Stimulated activated CD4-positive, alpha-beta T cell treated with anti-CD3 and anti-CD28 coated beads, TNF-alpha, amount 100 ng/mL, for 48 hours (primary cell): ENCODE data around the gene RABL2B.

Source experiments
- DNase-seq, 3 donors: peaks; one replicate each; pipeline ENCODE4 v3.0.0-alpha.2; 2020; ENCODE audit warnings: low read depth in 3 of 3

Gene RABL2B

DNA sequence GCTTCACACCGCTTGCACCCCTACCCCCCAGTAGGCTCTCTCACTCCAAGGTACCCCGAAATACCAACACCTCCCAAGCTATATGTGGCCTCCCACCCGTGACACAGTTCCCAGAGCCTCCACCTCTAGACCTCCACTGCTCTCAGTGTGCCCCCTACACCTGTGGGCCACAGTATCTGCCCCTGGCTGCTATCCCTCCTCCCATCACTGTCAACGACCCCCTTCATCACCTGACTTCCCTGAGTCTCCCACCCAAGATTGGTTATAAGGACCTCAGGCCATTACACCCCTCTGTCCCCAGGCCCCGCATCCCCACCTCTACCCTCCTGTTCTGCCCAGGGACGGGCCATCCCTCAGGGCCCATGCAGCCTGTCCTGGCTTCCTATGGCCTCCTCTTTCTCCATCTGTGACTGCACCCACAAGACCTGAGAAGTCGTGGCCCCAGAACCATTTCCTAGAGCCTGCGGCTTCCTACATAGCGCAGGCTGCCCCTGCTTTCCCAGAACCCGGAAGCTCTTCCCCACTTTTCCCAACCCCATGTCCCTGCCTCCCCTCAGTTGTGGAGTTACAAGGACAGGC lies 44.7 kb downstream of the RABL2B start:
- DNase-seq = no peak

DNA sequence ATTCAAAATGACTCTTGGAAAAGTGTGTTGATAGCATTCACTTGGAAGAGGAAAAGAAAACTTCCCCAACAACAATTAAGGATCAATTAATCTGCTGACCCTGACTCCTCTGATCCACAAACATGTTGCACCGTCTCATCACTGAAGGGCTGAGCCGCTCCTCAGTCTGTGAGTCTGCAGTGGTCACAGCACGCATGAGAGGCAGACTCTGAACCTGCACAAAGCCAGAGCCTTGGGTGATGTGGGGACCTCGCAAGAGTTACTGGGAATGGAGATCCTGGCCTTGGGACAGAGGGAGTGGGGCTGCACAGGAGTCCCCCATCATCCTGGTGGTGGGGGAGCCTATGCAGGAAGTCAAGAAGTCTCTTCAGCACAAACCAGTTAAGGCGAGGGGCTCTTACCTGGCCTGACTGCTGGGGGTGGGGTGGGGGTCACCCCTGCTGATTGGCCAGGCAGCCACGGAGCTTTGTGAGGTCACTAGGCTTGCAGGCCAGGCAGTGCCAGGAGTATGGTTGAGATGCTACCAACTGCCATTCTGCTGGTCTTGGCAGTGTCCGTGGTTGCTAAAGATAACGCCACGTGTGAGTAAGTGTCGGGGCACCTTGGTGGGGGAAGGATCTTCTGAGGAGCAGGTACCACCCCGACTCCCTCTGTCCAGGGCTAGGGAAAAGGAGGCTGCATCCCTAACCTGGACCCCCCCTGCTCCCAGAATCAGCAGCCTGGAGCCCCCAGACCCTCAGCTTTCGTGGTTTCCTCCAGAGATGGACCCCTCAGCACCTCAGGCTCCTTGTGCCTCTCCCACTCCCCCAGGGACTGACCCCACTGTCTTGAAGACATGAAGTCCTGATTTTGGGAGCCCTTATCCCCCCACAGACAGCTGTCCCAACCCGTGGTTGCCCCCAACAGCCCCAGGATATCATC lies 45.4 kb downstream of the RABL2B start, which contains the start of gene ACR:
TSS of gene ACR (plus strand) at position 477 of the 921 bp plus-strand sequence. CDS start at position 509, 32 bp downstream.
- no peak for DNase-seq

DNA sequence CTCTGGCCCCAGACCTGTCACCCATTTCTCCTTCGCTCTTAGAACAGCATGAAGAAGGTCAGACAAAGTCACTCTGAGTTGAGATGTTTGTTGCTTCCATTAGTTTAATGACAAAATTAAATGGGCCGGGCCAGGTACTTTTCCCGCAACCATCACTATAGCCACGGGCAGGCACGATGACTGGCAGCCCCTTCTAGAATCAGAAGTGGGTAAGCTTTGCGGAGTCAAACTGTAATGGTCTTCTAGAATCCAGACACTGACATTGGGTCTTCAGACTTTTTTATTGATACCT lies 47.8 kb downstream of the RABL2B start:
- DNase-seq = no peak

DNA sequence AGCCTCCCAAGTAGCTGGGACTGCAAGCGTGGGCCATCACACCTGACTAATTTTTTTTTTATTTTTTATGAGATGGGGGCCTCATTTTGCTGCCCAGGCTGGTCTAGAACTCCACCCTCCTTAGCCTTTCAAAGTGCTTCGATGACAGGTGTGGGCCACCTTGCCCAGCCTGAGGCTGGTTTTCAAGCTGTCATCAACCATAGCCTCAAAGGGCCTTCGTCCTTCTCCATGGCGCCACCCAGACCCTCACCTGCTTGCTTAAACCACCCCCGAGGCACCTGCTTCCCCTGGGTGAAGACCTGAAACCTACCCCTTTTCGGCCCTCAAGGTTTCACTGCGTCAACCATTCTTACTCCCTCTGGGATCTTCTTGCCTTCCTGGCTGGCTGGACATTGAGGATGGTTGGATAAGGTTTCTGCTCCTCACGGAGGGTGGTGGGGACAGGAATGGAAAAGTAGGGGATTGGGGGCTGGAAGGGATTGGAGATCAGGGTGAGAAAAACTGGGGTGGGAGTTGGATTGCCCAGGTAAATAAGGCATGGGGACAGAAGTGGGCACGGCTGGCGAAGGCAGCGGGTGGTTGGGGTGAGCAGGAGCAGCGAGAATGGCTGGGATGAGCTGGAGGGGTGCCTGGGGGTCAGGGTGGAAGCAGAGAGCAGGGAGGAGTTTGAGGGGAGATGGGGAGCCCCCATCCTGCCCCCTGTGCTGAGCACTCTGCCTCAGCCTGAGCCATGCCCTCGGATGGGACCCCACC lies 48.3 kb downstream of the RABL2B start:
- DNase-seq = no peak

DNA sequence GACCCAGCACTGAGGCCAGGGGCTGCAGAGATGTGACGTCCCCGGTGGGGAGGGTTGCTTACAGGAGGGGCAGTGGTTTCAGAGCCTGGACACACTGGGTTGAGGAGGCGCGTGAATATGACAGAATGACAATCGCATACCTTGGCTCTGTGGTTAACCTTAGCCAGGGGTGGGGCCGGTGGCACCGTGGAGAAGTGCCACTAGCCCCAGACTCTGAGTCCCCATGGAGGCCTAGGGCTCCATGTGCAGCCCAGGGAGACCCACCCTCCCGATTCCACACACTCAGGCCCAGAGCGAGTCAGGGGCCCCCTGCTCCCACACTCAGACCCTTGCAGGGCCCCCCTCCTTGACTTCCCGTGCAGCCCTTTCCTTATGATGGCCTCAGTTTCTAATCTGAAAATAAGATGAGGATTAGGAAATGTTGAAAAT lies 49.1 kb downstream of the RABL2B start:
- DNase-seq = no peak

DNA sequence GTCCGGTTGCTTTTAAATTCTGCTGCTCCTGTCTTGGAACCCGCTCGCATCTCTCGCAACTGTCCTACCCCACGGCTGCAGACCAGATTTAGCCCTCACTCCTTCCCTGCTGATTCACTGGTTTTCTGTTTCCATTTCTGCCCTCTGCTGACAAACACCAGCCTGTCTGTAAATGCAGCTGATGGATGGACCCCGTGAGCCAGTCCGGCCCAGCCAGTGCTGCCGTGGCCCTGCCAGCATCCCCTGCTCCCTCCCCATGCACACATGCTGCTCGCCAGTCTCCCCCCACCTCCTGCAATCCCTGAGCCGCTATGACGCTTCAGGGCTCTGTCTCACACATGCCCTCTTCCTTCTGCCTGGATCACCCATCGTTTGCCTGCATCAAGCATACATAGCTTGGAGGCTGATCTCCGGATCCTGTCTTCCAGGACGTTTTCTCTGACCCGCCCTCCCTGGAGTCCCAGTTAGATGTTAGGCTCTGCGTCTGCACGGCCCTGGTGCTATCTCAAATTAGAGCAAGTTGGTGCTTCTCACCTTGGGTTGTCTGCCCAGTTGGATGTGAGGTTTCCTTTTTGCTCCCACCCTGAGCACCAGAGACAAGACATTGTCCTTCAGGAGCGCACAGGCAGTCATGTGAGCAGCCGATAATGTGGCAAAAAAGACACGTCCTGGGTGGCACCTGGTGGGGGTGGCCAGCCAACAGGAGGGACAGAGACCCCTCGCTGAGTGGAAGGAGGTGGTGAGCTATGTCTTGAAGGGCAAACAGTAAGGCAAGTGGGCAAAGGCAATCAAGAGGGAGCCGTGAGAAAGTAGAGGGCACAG lies 49.7 kb downstream of the RABL2B start:
- DNase-seq = no peak

DNA sequence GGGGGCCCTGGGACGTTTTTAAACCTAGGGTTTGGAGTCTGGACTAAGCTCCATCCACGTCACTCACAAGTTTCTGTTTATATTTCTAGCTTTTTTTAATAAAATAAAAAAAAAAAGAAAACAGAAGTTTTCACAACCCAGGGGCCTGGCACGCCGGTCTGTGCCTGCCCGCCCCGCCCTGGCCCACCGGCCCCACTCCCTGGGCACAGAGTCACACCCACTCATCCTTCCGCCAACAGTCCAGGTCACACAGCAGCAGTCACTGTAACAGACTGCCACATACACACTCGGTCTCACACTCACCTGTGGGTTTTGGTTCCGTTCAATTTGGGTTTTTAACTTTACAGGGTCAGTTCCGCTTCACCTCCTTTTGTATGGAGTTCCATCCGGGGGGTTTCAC lies 50.8 kb downstream of the RABL2B start:
- DNase-seq = no peak

DNA sequence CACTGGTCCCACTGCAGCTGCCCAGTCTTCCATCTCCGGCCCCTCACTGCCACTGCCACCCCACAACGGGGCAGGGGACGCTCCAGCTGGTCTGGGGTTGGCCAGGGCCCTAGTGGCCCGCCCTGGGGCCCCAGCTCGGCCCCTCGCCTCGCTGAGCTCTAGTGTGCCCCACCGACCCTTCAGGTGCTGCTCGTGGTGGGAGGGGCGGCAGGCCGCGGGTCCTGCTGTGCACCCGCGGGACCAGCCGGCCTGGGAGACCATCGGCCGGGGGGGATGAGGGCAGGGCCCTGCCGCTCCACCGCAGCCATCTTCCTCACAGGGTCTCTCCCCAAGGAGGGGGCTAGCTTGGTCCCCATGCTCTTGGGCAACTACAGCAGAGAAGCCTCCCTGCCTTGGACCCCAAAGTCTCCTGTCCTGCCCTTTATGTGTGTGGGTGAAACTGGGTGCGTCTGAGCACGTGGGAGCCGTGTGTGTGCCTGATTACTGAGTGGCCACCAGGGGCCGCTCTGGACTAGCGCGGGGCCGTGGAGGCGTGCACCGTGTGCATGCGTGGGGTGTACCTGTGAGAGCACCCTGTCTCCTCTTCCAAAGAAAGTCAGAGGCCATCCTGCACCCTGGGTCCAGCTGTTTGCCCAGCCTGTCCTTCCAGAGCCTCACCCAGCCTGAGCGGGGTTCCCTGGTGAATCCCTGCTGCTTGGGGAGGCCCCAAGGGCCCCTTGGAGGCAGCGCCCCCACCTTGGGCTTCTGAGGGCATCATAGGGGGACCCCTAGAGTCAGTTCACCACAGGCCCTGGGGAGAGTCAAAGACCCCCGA lies 51.4 kb downstream of the RABL2B start:
- peak; percentile 27 to 38 (median 37) for DNase-seq

DNA sequence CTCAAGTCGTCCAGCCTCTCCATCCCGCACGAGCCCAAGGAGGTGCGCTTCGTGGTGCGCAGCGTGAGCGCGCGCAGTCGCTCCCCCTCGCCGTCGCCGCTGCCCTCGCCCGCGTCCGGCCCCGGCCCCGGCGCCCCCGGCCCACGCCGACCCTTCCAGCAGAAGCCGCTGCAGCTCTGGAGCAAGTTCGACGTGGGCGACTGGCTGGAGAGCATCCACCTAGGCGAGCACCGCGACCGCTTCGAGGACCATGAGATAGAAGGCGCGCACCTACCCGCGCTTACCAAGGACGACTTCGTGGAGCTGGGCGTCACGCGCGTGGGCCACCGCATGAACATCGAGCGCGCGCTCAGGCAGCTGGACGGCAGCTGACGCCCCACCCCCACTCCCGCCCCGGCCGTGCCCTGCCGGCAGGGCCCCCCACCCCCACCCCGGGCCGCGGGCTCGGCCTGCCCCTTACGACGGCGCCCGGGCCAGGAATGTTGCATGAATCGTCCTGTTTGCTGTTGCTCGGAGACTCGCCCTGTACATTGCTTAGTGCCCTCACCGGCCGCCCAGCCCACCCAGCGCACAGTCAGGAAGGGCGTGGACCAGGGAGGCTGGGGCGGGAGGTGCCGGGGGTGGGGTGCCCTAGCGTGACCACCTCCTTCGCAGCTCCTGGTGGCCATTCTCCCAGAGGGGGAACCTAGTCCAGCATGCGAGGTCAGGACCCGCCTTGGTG lies 52.3 kb downstream of the RABL2B start:
- DNase-seq = no peak

DNA sequence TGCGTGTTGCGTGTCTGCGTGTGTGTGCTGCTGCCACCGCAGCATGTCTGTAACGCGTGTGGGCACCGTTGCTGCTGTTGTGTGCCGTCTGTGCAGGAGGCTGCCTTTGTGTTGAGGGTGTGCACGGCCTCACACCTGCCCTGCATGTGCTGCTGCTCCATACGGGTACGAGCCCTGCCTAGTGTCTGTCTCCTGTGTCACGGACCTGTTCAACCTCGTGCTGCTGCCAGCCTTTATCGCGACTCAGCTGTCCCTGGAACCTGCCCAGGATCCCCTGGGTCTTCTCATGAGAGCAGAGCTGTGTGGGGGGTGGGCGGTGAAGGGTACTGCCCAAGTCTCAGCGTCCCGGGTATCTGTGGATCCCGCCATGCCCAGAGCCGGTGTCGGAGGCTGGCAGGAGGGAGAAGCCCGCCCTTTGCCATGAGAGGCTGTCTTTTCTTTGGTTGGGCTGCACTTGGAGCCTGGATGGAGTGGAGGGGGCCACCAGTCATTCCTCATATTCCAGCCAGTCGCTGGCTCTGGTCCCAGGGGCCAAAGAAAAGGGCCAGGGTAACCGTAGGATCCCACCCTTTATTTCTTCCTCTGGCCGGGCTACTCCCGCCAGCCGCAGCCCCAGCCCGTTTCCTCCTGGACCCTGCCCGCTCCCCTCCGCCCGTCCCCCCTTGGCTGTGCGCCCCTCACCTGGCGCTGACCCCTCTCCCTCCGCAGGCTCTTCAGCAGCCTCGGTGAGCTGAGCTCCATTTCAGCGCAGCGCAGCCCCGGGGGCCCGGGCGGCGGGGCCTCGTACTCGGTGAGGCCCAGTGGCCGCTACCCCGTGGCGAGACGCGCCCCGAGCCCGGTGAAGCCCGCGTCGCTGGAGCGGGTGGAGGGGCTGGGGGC lies 53.2 kb downstream of the RABL2B start:
- no peak for DNase-seq

DNA sequence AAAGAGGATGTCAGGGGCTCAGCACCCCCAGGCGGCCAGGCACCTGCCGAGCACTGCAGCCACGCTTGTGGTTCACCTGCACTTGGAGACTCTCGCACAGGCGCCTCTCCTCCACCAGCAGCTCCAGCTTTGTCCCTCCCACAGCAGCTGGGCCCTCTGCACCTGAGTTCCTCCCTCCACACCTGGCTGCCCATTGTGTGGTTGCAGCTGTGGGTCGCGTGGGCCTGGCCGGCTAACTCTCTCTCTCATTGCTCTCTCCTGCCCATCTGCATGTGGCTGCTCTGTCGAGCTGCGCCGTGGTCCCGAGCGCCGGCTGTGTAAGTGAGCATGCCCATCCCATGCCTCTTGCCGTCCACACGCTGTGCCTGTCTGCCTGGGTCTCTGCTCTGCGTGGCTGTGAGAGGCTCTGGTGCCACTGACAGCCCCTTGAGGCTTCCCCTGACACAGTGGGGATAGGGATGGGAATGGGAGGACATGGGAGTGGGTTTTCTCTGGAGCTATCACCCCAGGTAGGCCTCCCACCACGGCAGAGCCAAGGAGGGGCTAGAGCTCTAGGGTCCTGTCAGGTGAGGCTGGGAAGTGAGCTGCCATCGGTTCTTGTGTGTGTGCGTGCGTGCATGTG lies 53.9 kb downstream of the RABL2B start:
- no peak for DNase-seq

DNA sequence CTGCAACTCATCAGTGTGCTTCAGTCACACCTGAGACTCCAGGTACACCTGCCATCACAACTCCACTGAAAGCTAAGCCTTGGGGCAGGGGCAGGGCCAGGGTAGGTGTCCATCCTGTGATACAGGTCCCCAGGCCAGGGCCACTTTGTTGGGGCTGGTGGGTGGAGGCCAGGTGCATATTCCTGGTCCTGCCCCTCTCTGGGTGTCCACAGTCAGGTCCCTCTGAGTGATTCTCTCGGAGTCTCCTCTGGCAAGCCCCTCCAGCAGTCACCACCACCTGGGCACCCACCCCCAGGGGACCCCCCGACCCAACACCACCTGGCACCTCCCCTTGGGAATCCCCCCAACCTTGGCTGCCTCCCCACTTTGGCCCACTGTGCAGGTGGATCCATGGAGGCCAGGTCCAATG lies 54.9 kb downstream of the RABL2B start:
- no peak for DNase-seq

DNA sequence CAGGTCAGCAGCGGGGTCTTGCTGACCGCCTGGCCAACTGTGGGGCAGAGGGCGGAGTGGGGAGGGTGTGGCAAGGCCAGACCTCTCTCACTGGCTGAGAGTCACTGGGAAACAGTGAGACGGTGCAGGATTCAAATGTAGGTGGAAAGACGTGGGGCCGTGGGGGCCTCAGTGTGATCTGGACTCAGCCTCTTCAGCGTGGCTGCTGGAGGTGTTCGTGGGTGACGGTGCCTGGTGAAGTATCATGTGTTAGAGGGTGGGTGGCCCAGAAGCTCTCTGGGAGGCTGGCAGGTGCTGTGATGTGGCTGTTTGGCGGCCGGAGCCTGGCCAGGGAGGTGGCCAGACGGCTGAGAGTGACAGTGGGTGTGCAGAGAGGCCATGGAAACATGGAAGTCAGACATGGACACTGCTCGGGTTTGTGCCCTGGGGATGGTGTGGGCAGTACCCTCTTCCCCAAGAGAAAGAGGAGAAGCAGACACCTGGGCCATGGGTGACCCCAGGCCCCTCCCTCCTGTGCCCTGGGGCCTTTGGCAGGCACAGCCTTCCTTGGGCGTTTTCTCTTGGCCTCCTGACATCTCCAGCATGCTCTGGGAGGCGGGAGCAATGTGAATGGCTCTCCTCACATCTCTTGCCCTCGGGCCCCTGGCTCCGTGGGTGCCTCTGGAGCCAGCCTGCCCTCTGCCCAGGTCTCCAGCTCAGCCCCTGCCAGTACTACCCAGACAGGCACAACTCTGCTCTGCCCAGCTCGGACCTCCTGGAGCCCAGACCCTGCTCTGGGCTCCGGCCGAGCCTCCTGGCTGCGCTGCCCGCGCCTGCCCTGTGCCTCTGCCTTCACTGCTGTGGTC lies 55.5 kb downstream of the RABL2B start:
- DNase-seq = no peak

DNA sequence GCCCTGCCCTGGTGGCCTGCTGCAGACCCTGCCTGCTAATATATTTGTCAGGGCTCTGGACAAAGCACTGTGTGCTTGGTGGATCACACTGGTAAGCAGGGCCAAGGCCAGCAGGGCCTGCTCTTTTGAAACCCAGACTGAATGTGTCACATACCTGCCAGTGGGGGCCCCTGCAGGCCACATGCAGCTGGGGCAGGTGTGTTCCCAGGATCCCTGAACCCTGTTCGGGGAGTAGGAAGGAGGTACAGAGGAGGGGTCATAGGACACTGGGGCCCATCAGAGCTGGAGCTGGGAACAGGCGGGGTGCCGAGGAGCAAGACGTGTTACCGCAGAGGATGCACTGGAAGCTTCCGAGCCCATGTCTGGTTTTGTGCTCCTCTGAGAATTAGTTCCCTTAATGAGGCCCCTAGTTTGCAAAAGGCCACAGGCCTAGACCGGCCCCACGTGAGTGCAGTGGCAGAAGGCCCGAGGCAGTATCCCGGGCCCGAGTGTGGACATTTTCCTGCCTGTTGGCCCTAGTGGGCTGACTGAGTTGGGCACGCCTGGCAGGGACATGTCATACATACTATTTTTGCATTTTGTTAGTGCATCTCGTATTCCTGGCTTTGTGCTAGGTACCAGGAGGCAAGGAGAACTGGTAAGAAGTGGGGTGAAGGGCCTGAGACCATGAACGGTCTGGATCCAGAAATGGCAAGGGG lies 56.6 kb downstream of the RABL2B start:
- no peak for DNase-seq

DNA sequence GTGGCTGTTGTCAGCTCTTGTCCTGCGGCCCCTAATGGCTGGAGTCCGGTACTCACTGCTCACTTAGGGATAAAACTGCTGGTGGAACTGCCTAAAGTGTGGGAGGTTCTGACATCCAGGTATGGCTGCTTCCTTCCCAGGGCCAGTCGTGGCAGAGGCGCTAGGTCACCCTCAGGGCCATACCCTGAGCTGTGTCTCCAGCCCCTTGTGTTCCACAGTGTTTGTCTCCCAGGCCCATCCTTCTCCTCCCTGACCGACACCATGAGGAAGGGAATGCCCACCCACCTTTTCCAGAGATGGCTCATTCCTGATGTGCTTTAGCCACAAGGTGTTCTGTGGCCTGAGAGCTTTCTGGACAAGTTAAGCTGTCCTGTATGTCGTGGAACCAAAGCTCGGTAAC lies 57.8 kb downstream of the RABL2B start:
- no peak for DNase-seq

DNA sequence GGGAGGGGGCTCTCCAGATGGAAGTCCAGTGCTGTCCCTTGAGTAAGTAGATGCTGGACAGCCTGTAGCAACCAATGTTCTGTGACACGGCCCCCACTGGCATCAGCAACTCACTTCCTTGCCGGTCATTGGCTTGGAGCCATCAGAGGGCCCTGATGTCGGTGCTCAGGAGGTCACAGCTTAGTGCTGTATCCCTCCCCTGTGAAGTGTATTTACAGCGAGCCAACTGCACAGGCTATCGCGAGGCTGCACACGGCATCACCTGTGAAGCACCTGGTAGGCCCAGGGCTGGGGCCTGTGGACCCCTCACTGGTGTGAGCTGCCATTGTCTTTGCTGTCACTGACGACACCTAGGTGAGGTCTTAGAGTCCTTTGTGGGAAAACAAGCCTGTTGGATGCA lies 58.8 kb downstream of the RABL2B start:
- no peak for DNase-seq

DNA sequence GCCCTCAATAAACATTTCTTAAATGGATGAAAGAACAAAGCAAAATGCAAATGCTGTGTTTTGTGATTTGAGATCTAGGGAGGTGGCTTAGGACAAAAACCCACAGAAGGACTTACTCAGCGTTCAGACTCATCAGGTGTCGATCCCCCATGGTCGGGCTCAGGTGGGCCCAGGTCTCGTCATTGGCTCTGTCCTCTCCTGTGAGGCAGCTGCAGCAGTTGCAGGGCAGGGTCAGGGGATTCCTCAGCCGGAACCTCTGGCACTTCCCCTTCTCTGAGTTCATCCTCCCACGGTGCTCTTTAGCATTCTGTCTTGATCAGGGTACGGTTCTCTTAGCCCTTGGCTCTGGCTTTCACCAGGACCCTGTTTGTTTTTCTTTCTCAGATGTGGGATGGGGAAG lies 59.4 kb downstream of the RABL2B start:
- DNase-seq = no peak
